Endothelial cell of umbilical vein (primary cell): ENCODE measurements around the gene DDX11. TPM values are rescaled to one million over a fixed set of nuclear protein-coding genes. Genes with fewer than 3 reads are reported as not detected.

Experiments used
- BruUV-seq: library from RNA; stranded (reverse); fragments of 400-500 nt; replicated peaks from 2 replicates; lab custom pipeline; 2021; lab: Mats Ljungman, UMichigan
- CTCF ChIA-PET: fragments of 300-600, 350-600 bp; sonication (Branson Sonifier 250); formaldehyde crosslinking; loops from one replicate; lab custom pipeline; 2021; ENCODE audit warnings: antibody characterized with exemption, inconsistent platforms; lab: Charles Lee
- POLR2A ChIA-PET: fragments of 300-600, 350-600 bp; sonication (Branson Sonifier 250); formaldehyde crosslinking; loops from one replicate; lab custom pipeline; 2021; ENCODE audit warnings: antibody characterized with exemption, inconsistent platforms; lab: Charles Lee
- DNase-seq: peaks from one replicate; pipeline ENCODE4 v3.0.0-alpha.2; 2011; ENCODE audit warnings: low read depth, low spot score
- FAIRE-seq: peaks from 2 replicates; lab custom pipeline; 2011; peaks lifted over from hg19 to GRCh38; lab: Jason Lieb, UNC
- H2AFZ ChIP-seq: 2 replicates; pipeline ENCODE4 v1.6.0; 2012; ENCODE audit warnings: low read depth, low read length, control low read depth, inconsistent platforms
- H3K27ac ChIP-seq: 2 replicates; pipeline ENCODE4 v1.5.1; 2011; ENCODE audit warnings: low read depth, mild to moderate bottlenecking, control low read depth, low read length, moderate library complexity; ENCODE audit not compliant: insufficient read depth
- H3K27me3 ChIP-seq, 2 experiments: 2 replicates each; pipeline versions ENCODE4 v1.6.0 to v1.6.1; 2011; ENCODE audit warnings: low read length in 2 of 2, mixed read lengths in 1 of 2; ENCODE audit not compliant: control insufficient read depth in 2 of 2, insufficient read depth in 2 of 2
- H3K36me3 ChIP-seq, 2 experiments: 2 replicates in 1 of 2; 3 replicates in 1 of 2; pipeline ENCODE4 v1.5.1; 2011; ENCODE audit warnings: low read length in 2 of 2, mild to moderate bottlenecking in 1 of 2, moderate library complexity in 1 of 2; ENCODE audit not compliant: control insufficient read depth in 2 of 2, insufficient read depth in 2 of 2; ENCODE audit errors: extremely low read depth in 1 of 2
- H3K4me1 ChIP-seq: 3 replicates; pipeline ENCODE4 v1.5.1; 2011; ENCODE audit warnings: mild to moderate bottlenecking, low read length; ENCODE audit not compliant: control insufficient read depth, insufficient read depth; ENCODE audit errors: extremely low read depth
- H3K4me2 ChIP-seq: 2 replicates; pipeline ENCODE4 v1.6.1; 2011; ENCODE audit warnings: low read length, control low read depth, mixed read lengths; ENCODE audit not compliant: insufficient read depth
- H3K4me3 ChIP-seq, 3 experiments: fragments of 200-600 bp in 1 of 3; sonication (generic), shearing (Covaris generic) in 1 of 3; replicated peaks in 1 of 3; 2 replicates each; pipeline ENCODE4 v1.5.1; 2011 to 2016; ENCODE audit warnings: control low read depth in 3 of 3, low read length in 3 of 3, mild to moderate bottlenecking in 2 of 3, inconsistent platforms in 1 of 3, low read depth in 1 of 3, moderate library complexity in 1 of 3; ENCODE audit not compliant: insufficient read depth in 1 of 3
- H3K79me2 ChIP-seq: 2 replicates; pipeline ENCODE4 v1.6.0; 2012; ENCODE audit warnings: low read length, inconsistent platforms; ENCODE audit not compliant: control insufficient read depth, insufficient read depth
- H3K9ac ChIP-seq: replicated peaks from 2 replicates; pipeline ENCODE3; 2011; ENCODE audit warnings: low read length, control low read depth; ENCODE audit not compliant: insufficient read depth; ENCODE audit errors: extremely low read depth
- H3K9me1 ChIP-seq: replicated peaks from 3 replicates; pipeline ENCODE4 v1.6.0; 2011; ENCODE audit warnings: mild to moderate bottlenecking, low read length; ENCODE audit not compliant: control insufficient read depth, insufficient read depth; ENCODE audit errors: extremely low read depth
- H3K9me3 ChIP-seq: replicated peaks from 2 replicates; pipeline ENCODE4 v1.5.1; 2012; ENCODE audit warnings: low read length, inconsistent platforms; ENCODE audit not compliant: control insufficient read depth, insufficient read depth
- H4K20me1 ChIP-seq: replicated peaks from 2 replicates; pipeline ENCODE3; 2011; ENCODE audit warnings: mild to moderate bottlenecking, low read length; ENCODE audit not compliant: control insufficient read depth, insufficient read depth; ENCODE audit errors: extremely low read depth
- EZH2 ChIP-seq: IDR thresholded peaks from 2 replicates; pipeline ENCODE4 v1.6.1; 2012; ENCODE audit warnings: borderline replicate concordance, low read depth, mild to moderate bottlenecking, moderate library complexity, low read length, inconsistent platforms; ENCODE audit not compliant: severe bottlenecking
- FOS ChIP-seq: IDR thresholded peaks from 2 replicates; pipeline ENCODE4 v1.6.1; 2011; ENCODE audit warnings: mild to moderate bottlenecking, low read length, moderate library complexity, borderline replicate concordance; ENCODE audit not compliant: insufficient read depth
- GATA2 ChIP-seq: IDR thresholded peaks from 2 replicates; pipeline ENCODE4 v1.7.0; 2011; ENCODE audit warnings: low read depth, mild to moderate bottlenecking, moderate library complexity, mixed read lengths, low read length; ENCODE audit not compliant: insufficient read length, insufficient read depth
- JUN ChIP-seq: IDR thresholded peaks from 2 replicates; pipeline ENCODE4 v1.6.1; 2011; ENCODE audit warnings: borderline replicate concordance, low read depth; ENCODE audit not compliant: insufficient read length, insufficient read depth
- MAX ChIP-seq: IDR thresholded peaks from 2 replicates; pipeline ENCODE4 v1.6.1; 2011; ENCODE audit not compliant: insufficient read depth, insufficient read length
- MYC ChIP-seq: IDR thresholded peaks from one replicate; pipeline ENCODE4 v1.6.1; 2011; ENCODE audit warnings: mild to moderate bottlenecking, low read depth, low read length
- POLR2A ChIP-seq: IDR thresholded peaks from 2 replicates; pipeline ENCODE4 v1.6.1; 2012; ENCODE audit warnings: low read depth, mild to moderate bottlenecking, control low read depth, low read length
- POLR2AphosphoS5 ChIP-seq: IDR thresholded peaks from 2 replicates; pipeline ENCODE4 v1.6.1; 2012; ENCODE audit warnings: low read depth, mild to moderate bottlenecking, control low read depth, low read length, moderate library complexity; ENCODE audit not compliant: insufficient read depth
- dilution Hi-C: fragments of 300-500 bp; cut with MboI; formaldehyde crosslinking; loops from one replicate; pipeline ENCODE4 v1.15.0; 2019; ENCODE audit warnings: low sequenced_read_pairs; ENCODE audit not compliant: extremely low pct_ligation_motif_present
- intact Hi-C: fragments of 100-400 bp; cut with micrococcal nuclease; formaldehyde crosslinking; loops from one replicate; pipeline ENCODE4 v1.10.0; 2022
- polyA plus RNA-seq, 4 experiments: library from polyadenylated mRNA; depleted of rRNA in 3 of 4; stranded (reverse) in 3 of 4; unstranded in 1 of 4; fragments of >200 nt; gene quantifications; 2 replicates each; pipeline versions ENCODE4 v1.2.1 to v1.2.3, GENCODE V29; 2011 to 2012; ENCODE audit warnings: missing spikeins in 1 of 4
- total RNA-seq: library from RNA; stranded (reverse); gene quantifications from 2 replicates; pipeline ENCODE4 v1.2.3, GENCODE V29; 2021
- TF ChIP-seq, protein P1 (sequence below), 2 donors: IDR thresholded peaks; 1 replicate in 1 of 2; 2 replicates in 1 of 2; pipeline ENCODE4 v1.5.1; 2011; ENCODE audit warnings: low read length in 2 of 2, mild to moderate bottlenecking in 2 of 2, moderate library complexity in 2 of 2, control low read depth in 1 of 2, inconsistent platforms in 1 of 2, low read depth in 1 of 2; ENCODE audit not compliant: insufficient read depth in 1 of 2; ENCODE audit errors: extremely low read depth in 1 of 2

The DDX11 gene
- total and polyA plus RNA-seq, 2 donors (not counting 3 experiments of a cell fraction or from before 2014, with no cell fraction given) = 20.8 to 71.4 TPM

DNA sequence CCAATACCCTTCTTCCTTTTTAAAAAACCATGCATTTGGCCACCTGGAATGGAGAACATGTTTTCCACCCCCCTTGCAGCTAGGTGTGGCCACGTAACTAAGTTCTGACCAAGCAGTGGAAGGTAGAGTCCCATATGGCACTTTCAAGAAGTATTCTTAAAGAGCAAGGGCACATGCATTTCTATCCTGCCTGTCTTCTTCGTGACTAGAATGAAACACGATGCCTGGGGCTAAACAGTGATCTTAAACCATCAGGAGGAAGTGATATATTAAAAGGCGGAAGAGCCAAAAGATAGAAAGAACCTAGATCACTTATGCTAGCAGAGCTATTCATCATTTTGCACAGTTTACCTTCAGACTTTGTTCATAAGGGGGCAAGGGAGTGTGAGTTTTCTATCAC is 16.0 kb upstream of the DDX11 start:
- no peak overlapping the region for H3K27ac ChIP-seq
- ChIA-PET POLR2A (no interaction called here), CTCF (no interaction called here)
- no TSS peak for BruUV-seq
- H3K27me3 ChIP-seq = no peaks in the 10 kb centered on the region
- DNase-seq = no peak
- H3K4me2 ChIP-seq = no peak overlapping the region
- H3K9ac ChIP-seq = no peak overlapping the region
- intact Hi-C loops (no loop called here), dilution Hi-C loops (no loop called here)
- H2AFZ ChIP-seq = no peak overlapping the region
- TF ChIP-seq EZH2 (no peak), MYC (no peak), POLR2A (no peak), GATA2 (no peak), FOS (no peak), JUN (no peak), MAX (no peak), POLR2AphosphoS5 (no peak)
- TF ChIP-seq, protein P1, sequence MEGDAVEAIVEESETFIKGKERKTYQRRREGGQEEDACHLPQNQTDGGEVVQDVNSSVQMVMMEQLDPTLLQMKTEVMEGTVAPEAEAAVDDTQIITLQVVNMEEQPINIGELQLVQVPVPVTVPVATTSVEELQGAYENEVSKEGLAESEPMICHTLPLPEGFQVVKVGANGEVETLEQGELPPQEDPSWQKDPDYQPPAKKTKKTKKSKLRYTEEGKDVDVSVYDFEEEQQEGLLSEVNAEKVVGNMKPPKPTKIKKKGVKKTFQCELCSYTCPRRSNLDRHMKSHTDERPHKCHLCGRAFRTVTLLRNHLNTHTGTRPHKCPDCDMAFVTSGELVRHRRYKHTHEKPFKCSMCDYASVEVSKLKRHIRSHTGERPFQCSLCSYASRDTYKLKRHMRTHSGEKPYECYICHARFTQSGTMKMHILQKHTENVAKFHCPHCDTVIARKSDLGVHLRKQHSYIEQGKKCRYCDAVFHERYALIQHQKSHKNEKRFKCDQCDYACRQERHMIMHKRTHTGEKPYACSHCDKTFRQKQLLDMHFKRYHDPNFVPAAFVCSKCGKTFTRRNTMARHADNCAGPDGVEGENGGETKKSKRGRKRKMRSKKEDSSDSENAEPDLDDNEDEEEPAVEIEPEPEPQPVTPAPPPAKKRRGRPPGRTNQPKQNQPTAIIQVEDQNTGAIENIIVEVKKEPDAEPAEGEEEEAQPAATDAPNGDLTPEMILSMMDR (IDR thresholded peaks at IDR 0.05; ENCODE audit: extremely low read depth in 1 of 2, insufficient read depth in 1 of 2, low read depth in 1 of 2, low read length in 2 of 2) = no peak
- H3K36me3 ChIP-seq = no peaks in the 10 kb centered on the region
- no peaks in the 10 kb centered on the region for H3K4me1 ChIP-seq
- no peaks in the 10 kb centered on the region for H3K79me2 ChIP-seq
- H4K20me1 ChIP-seq = no peaks in the 10 kb centered on the region
- H3K9me1 ChIP-seq = no peaks in the 10 kb centered on the region
- H3K9me3 ChIP-seq = no peaks in the 10 kb centered on the region
- peak; percentile 35 for FAIRE-seq
- no peak overlapping the region for H3K4me3 ChIP-seq
